ENCODE measurements around the gene REEP6. TPM values are rescaled to one million over a fixed set of nuclear protein-coding genes. Genes with fewer than 3 reads are reported as not detected.
A peak's percentile ranks its signal among the peaks of the same experiment; 100 is the strongest.

Gene REEP6
- total RNA-seq, 3 donors from 2014 or later, result 2.0 to 5.1 (median 4.5) TPM

- TF ChIP-seq CTCF (IDR thresholded peaks at IDR 0.05), result no peak
- DNase-seq (peak in 2 of 3 donors; percentile 32 to 51), ATAC-seq (no peak)
- no peaks in the 10 kb centered on the region for H3K9me3 ChIP-seq
- no peak overlapping the region for H3K4me3 ChIP-seq
- no peaks in the 10 kb centered on the region for H3K36me3 ChIP-seq (ENCODE audit: low read depth)
- intact Hi-C loops (cut with DNase I, micrococcal nuclease), result no loop called here
- H3K4me1 ChIP-seq (ENCODE audit: low read depth), result peaks cover 3% of the 10 kb centered on the region
Measured at GRCh38 chr19:1483131-1483978, 7.6 kb upstream of the REEP6 start.

GRCh38 chr19:1483979-1484428 lies 7.0 kb upstream of the REEP6 start:
- Histone ChIP-seq H3K9me3 (no peaks in the 10 kb centered on the region), H3K4me1 (ENCODE audit: low read depth) (no peaks in the 10 kb centered on the region), H3K36me3 (ENCODE audit: low read depth) (no peaks in the 10 kb centered on the region), H3K4me3 (no peak overlapping the region)
- ATAC-seq, result no peak
- no peak for TF ChIP-seq CTCF (IDR thresholded peaks at IDR 0.05)
- intact Hi-C loops (cut with DNase I, micrococcal nuclease), result no loop called here
- DNase-seq, result peak in 1 of 3 donors; percentile 21

- intact Hi-C loops (cut with DNase I, micrococcal nuclease), result no loop called here
- H3K4me3 ChIP-seq, result no peak overlapping the region
- no peaks in the 10 kb centered on the region for H3K36me3 ChIP-seq (ENCODE audit: low read depth)
- DNase-seq (peak in 1 of 3 donors; percentile 54), ATAC-seq (no peak)
- peaks cover 10% of the 10 kb centered on the region for H3K4me1 ChIP-seq (ENCODE audit: low read depth)
- TF ChIP-seq CTCF (IDR thresholded peaks at IDR 0.05), result no peak
- H3K9me3 ChIP-seq, result no peaks in the 10 kb centered on the region
Measured at GRCh38 chr19:1486720-1487575, 4.0 kb upstream of the REEP6 start.

- no peak overlapping the region for H3K4me3 ChIP-seq
- TF ChIP-seq CTCF (IDR thresholded peaks at IDR 0.05), result no peak
- peaks cover 10% of the 10 kb centered on the region for H3K4me1 ChIP-seq (ENCODE audit: low read depth)
- ATAC-seq (no peak), DNase-seq (peak in 2 of 3 donors; percentile 34 to 53)
- no peaks in the 10 kb centered on the region for H3K9me3 ChIP-seq
- intact Hi-C loops (cut with DNase I, micrococcal nuclease), result no loop called here
- H3K36me3 ChIP-seq (ENCODE audit: low read depth), result no peaks in the 10 kb centered on the region
Measured at GRCh38 chr19:1487576-1488281, 3.3 kb upstream of the REEP6 start.

GRCh38 chr19:1488282-1488601 lies 2.7 kb upstream of the REEP6 start:
- no peak for ATAC-seq
- no peak for TF ChIP-seq CTCF (IDR thresholded peaks at IDR 0.05)

More at GRCh38 chr19:1488282-1488601, 2.7 kb upstream of the REEP6 start:
- no peak for DNase-seq
- intact Hi-C loops (cut with DNase I, micrococcal nuclease), result no loop called here
- H3K9me3 ChIP-seq, result no peaks in the 10 kb centered on the region
- H3K4me3 ChIP-seq, result no peak overlapping the region
- no peaks in the 10 kb centered on the region for H3K36me3 ChIP-seq (ENCODE audit: low read depth)
- peaks cover 10% of the 10 kb centered on the region for H3K4me1 ChIP-seq (ENCODE audit: low read depth)

Data from mucosa of descending colon (tissue), 3 donors.